Subcutaneous abdominal adipose tissue (tissue), 5 donors: ENCODE results near the gene PLCG1.
"Not testable (repeated sequence)": the region's sequence is repeated elsewhere in the genome, so short reads cannot be mapped to it uniquely, and the experiment has no call there.

ENCODE experiments used
- H3K27ac ChIP-seq: one replicate; pipeline ENCODE4 v1.7.0; 2013; ENCODE audit warnings: low read depth, mild to moderate bottlenecking, inconsistent platforms, low read length, moderate library complexity
- H3K27me3 ChIP-seq, 5 donors: one replicate each; pipeline ENCODE4 v1.7.0; 2013; ENCODE audit warnings: low read length in 5 of 5, inconsistent platforms in 1 of 5; ENCODE audit not compliant: control insufficient read depth in 5 of 5, insufficient read depth in 4 of 5
- H3K36me3 ChIP-seq, 5 donors: one replicate each; pipeline ENCODE4 v1.7.0; 2013; ENCODE audit warnings: low read length in 5 of 5; ENCODE audit not compliant: control insufficient read depth in 5 of 5, insufficient read depth in 5 of 5
- H3K4me1 ChIP-seq, 5 donors: one replicate each; pipeline ENCODE4 v1.7.0; 2013; ENCODE audit warnings: low read length in 5 of 5, mild to moderate bottlenecking in 3 of 5, moderate library complexity in 1 of 5; ENCODE audit not compliant: control insufficient read depth in 5 of 5, insufficient read depth in 5 of 5
- H3K4me3 ChIP-seq, 5 donors: one replicate each; pipeline ENCODE4 v1.7.0; 2013; ENCODE audit warnings: low read length in 5 of 5, low read depth in 1 of 5
- H3K9ac ChIP-seq, 5 donors: one replicate each; pipeline ENCODE4 v1.7.0; 2013; ENCODE audit warnings: low read length in 5 of 5, mild to moderate bottlenecking in 4 of 5, moderate library complexity in 3 of 5
- H3K9me3 ChIP-seq, 5 donors: one replicate each; pipeline ENCODE4 v1.7.0; 2013; ENCODE audit warnings: low read length in 5 of 5; ENCODE audit not compliant: control insufficient read depth in 5 of 5
- donor health status: healthy.
- donor health status: healthy.
- donor health status: healthy.
- donor health status: healthy.
- donor health status: healthy.

The PLCG1 gene

GRCh38 chr20:41108531-41108930 is 28.8 kb upstream of the PLCG1 start:
- no peak overlapping the region for H3K4me3 ChIP-seq
- H3K4me1 ChIP-seq, result no peaks in the 10 kb centered on the region
- H3K27ac ChIP-seq, result no peak overlapping the region
- no peaks in the 10 kb centered on the region for H3K9me3 ChIP-seq
- H3K27me3 ChIP-seq, result no peaks in the 10 kb centered on the region
- no peak overlapping the region for H3K9ac ChIP-seq
- peaks cover 40 to 64% (median 42%) of the 10 kb centered on the region in 5 donors for H3K36me3 ChIP-seq

- Histone ChIP-seq H3K9me3 (no peaks in the 10 kb centered on the region), H3K27ac (no peak overlapping the region), H3K36me3 (peaks cover 38 to 68% (median 44%) of the 10 kb centered on the region in 5 donors), H3K4me1 (peaks cover 0 to 2% (median 0%) of the 10 kb centered on the region in 5 donors), H3K9ac (no peak overlapping the region), H3K27me3 (no peaks in the 10 kb centered on the region), H3K4me3 (no peak overlapping the region)
These were observed 27.3 kb upstream of the PLCG1 start for GRCh38 chr20:41110012-41110411.

GRCh38 chr20:41110930-41111577 is 26.3 kb upstream of the PLCG1 start:
- H3K27me3 ChIP-seq, result no peaks in the 10 kb centered on the region
- peaks cover 0 to 2% (median 0%) of the 10 kb centered on the region in 5 donors for H3K4me1 ChIP-seq
- H3K4me3 ChIP-seq, result no peak overlapping the region
- H3K9me3 ChIP-seq, result no peaks in the 10 kb centered on the region
- H3K27ac ChIP-seq, result no peak overlapping the region
- H3K36me3 ChIP-seq, result peaks cover 39 to 73% (median 51%) of the 10 kb centered on the region in 5 donors
- H3K9ac ChIP-seq, result no peak overlapping the region

GRCh38 chr20:41111578-41111951 is 25.8 kb upstream of the PLCG1 start:
- Histone ChIP-seq H3K9ac (no peak overlapping the region), H3K4me1 (peaks cover 0 to 2% (median 0%) of the 10 kb centered on the region in 5 donors), H3K36me3 (peaks cover 42 to 78% (median 56%) of the 10 kb centered on the region in 5 donors), H3K27me3 (no peaks in the 10 kb centered on the region), H3K4me3 (no peak overlapping the region), H3K9me3 (no peaks in the 10 kb centered on the region), H3K27ac (no peak overlapping the region)

- no peaks in the 10 kb centered on the region for H3K27me3 ChIP-seq
- peaks cover 41 to 92% (median 85%) of the 10 kb centered on the region in 5 donors for H3K36me3 ChIP-seq
- no peak overlapping the region for H3K4me3 ChIP-seq
- peaks cover 0 to 2% (median 0%) of the 10 kb centered on the region in 5 donors for H3K4me1 ChIP-seq
- H3K27ac ChIP-seq, result no peak overlapping the region
- H3K9ac ChIP-seq, result no peak overlapping the region
- no peaks in the 10 kb centered on the region for H3K9me3 ChIP-seq
These were observed 20.9 kb upstream of the PLCG1 start for GRCh38 chr20:41116282-41116956.

- H3K4me1 ChIP-seq, H3K27me3 ChIP-seq, H3K4me3 ChIP-seq, H3K9me3 ChIP-seq, H3K27ac ChIP-seq, H3K9ac ChIP-seq: not testable (repeated sequence)
- H3K36me3 ChIP-seq, result peaks cover 48 to 97% (median 92%) of the 10 kb centered on the region in 5 donors
These were observed 19.2 kb upstream of the PLCG1 start for GRCh38 chr20:41118159-41118558.

- Histone ChIP-seq H3K9me3 (no peaks in the 10 kb centered on the region), H3K27ac (no peak overlapping the region), H3K4me3 (no peak overlapping the region), H3K27me3 (no peaks in the 10 kb centered on the region), H3K36me3 (peaks cover 46 to 94% (median 92%) of the 10 kb centered on the region in 5 donors), H3K9ac (no peak overlapping the region), H3K4me1 (peaks cover 0 to 6% (median 0%) of the 10 kb centered on the region in 5 donors)
These were observed 18.7 kb upstream of the PLCG1 start for GRCh38 chr20:41118632-41119031.

- H3K4me1 ChIP-seq, result peaks cover 0 to 5% (median 0%) of the 10 kb centered on the region in 5 donors
- no peak overlapping the region for H3K9ac ChIP-seq
- no peaks in the 10 kb centered on the region for H3K9me3 ChIP-seq
- peaks cover 40 to 88% (median 86%) of the 10 kb centered on the region in 5 donors for H3K36me3 ChIP-seq
- no peak overlapping the region for H3K27ac ChIP-seq
- H3K27me3 ChIP-seq, result no peaks in the 10 kb centered on the region
- no peak overlapping the region for H3K4me3 ChIP-seq
These were observed 17.5 kb upstream of the PLCG1 start for GRCh38 chr20:41119614-41120561.

GRCh38 chr20:41121399-41121798 is 15.9 kb upstream of the PLCG1 start:
- Histone ChIP-seq H3K36me3 (peaks cover 32 to 88% (median 84%) of the 10 kb centered on the region in 5 donors), H3K9ac (no peak overlapping the region)

More at GRCh38 chr20:41121399-41121798, 15.9 kb upstream of the PLCG1 start:
- no peak overlapping the region for H3K27ac ChIP-seq
- no peaks in the 10 kb centered on the region for H3K9me3 ChIP-seq
- no peaks in the 10 kb centered on the region for H3K27me3 ChIP-seq
- peaks cover 0 to 10% (median 0%) of the 10 kb centered on the region in 5 donors for H3K4me1 ChIP-seq
- no peak overlapping the region for H3K4me3 ChIP-seq
